HCT116 (cell line): ENCODE measurements around the gene UBE2D2.
"Not testable (repeated sequence)": the region's sequence is repeated elsewhere in the genome, so short reads cannot be mapped to it uniquely, and the experiment has no call there.

Experiments used
- CEBPB ChIP-seq: IDR thresholded peaks from 2 replicates; pipeline ENCODE4 v1.6.1; 2012; ENCODE audit warnings: low read depth
- CTCF ChIP-seq, 3 experiments: fragments of 200-600 bp in 1 of 3; sonication (generic) in 1 of 3; IDR thresholded peaks in 2 of 3; conservative IDR thresholded peaks in 1 of 3; 2 replicates each; pipeline ENCODE4 v1.5.1; 2012 to 2017; ENCODE audit warnings: low read depth in 2 of 3, low read length in 2 of 3, antibody characterized with exemption in 1 of 3, borderline replicate concordance in 1 of 3, control low read depth in 1 of 3, mild to moderate bottlenecking in 1 of 3, mixed read lengths in 1 of 3, mixed run types in 1 of 3, moderate library complexity in 1 of 3; ENCODE audit not compliant: insufficient read depth in 1 of 3
- EGR1 ChIP-seq: IDR thresholded peaks from 2 replicates; pipeline ENCODE4 v1.6.1; 2012; ENCODE audit warnings: low read depth
- EZH2 ChIP-seq: fragments of 200-600 bp; sonication (generic); IDR thresholded peaks from 2 replicates; pipeline ENCODE4 v1.6.1; 2017; ENCODE audit warnings: antibody characterized with exemption, mixed run types
- MAX ChIP-seq: IDR thresholded peaks from 2 replicates; pipeline ENCODE4 v1.6.1; 2012
- POLR2A ChIP-seq: IDR thresholded peaks from 2 replicates; pipeline ENCODE4 v1.7.0; 2011; ENCODE audit warnings: borderline replicate concordance; ENCODE audit not compliant: insufficient read depth, insufficient read length; ENCODE audit errors: extremely low read depth
- REST ChIP-seq: IDR thresholded peaks from 2 replicates; pipeline ENCODE4 v1.6.1; 2012; ENCODE audit warnings: low read depth
- YY1 ChIP-seq: IDR thresholded peaks from 2 replicates; pipeline ENCODE4 v1.6.1; 2011; ENCODE audit warnings: low read length, low read depth, moderate library complexity, mild to moderate bottlenecking; ENCODE audit not compliant: insufficient replicate concordance; ENCODE audit errors: extremely low read depth
- TF ChIP-seq, protein P1 (sequence below): IDR thresholded peaks from 2 replicates; pipeline ENCODE4 v1.6.1; 2011; ENCODE audit warnings: mild to moderate bottlenecking, low read length, moderate library complexity; ENCODE audit not compliant: insufficient replicate concordance; ENCODE audit errors: extremely low read depth

DNA sequence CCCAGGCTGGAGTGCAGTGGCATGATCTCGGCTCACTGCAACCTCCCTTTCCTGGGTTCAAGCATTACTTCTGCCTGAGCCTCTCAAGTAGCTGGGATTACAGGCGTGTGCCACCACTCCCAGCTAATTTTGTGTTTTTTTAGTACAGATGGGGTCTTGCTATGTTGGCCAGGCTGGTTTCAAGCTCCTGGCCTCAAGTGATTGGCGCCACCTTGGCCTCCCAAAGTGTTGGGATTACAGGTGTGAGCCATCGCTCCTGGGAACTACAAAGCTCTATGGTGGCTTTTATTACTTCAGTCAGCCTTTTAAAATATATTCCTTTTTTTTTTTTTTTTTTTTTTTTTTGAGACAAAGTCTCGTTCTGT, 37.4 kb downstream of the UBE2D2 start:
- TF ChIP-seq CTCF (IDR thresholded peaks at IDR 0.05 in 2 of 3, conservative IDR thresholded peaks at IDR 0.05 in 1 of 3; ENCODE audit: borderline replicate concordance in 1 of 3, insufficient read depth in 1 of 3, low read depth in 2 of 3, low read length in 2 of 3); EZH2; EGR1; CEBPB; YY1; REST; POLR2A; MAX: not testable (repeated sequence)
- TF ChIP-seq, protein P1, sequence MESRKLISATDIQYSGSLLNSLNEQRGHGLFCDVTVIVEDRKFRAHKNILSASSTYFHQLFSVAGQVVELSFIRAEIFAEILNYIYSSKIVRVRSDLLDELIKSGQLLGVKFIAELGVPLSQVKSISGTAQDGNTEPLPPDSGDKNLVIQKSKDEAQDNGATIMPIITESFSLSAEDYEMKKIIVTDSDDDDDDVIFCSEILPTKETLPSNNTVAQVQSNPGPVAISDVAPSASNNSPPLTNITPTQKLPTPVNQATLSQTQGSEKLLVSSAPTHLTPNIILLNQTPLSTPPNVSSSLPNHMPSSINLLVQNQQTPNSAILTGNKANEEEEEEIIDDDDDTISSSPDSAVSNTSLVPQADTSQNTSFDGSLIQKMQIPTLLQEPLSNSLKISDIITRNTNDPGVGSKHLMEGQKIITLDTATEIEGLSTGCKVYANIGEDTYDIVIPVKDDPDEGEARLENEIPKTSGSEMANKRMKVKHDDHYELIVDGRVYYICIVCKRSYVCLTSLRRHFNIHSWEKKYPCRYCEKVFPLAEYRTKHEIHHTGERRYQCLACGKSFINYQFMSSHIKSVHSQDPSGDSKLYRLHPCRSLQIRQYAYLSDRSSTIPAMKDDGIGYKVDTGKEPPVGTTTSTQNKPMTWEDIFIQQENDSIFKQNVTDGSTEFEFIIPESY: not testable (repeated sequence)
